Measurements from ENCODE around the gene DHX57. TPM values are rescaled to one million over a fixed set of nuclear protein-coding genes. Genes with fewer than 3 reads are reported as not detected.

Gene DHX57
- total and polyA plus RNA-seq, 2 experiments from 2014 or later: 13.3 to 32.9 TPM

DNA sequence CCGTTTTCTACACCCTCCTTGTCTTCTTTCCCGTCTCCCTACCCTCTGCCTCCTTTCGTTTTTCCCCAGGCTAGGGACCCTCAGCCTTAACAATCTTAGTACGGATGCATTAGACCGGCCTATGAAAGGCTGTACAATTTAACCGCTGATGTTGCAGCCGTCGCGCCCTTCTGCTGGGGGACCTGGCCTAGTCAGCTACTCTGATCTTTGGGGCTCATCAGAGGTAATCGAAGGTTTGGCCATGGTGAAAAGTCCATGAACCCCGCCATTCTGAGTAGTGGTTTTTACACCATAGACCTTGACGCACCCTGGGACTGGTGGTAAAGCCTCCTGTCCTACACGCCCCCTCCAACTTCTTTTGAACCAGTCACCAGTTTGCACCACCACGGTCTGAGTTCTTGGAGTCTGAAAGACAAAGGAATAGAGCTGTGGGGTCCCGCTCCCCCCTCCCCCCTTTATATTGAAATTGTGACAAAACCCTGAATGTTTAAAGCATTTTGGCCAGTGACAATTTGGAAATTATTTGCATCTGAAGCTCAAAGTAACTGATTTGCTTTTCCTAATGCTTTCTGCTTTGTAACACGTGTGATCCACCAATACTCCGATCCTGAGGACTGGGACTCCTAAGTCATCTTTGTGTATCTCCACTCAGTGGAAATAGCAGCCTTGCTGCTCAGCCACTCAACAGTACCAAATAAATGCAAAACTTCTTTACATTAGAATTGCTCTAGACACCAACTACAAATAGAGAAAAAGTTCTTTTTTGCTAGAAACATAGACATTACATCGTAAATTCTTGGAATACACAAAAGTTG is 123.9 kb downstream of the DHX57 start:
- peaks cover 45% of the 10 kb centered on the region for H3K36me3 Mint-ChIP-seq (ENCODE audit: low read depth)
- Histone ChIP-seq H3K4me3 (peak overlapping the region; percentile 99), H3K9me2 (ENCODE audit: insufficient read depth) (no peaks in the 10 kb centered on the region), H3K27ac (ENCODE audit: low read depth) (peak overlapping the region; percentile 98), H3K36me3 (ENCODE audit: insufficient read depth) (peaks cover 33% of the 10 kb centered on the region), H3K4me2 (peak overlapping the region; percentile 89), H2AFZ (peak overlapping the region; percentile 85), H3K27me3 (ENCODE audit: insufficient read depth) (no peaks in the 10 kb centered on the region), H3K79me2 (replicated peaks; ENCODE audit: insufficient read depth) (peaks cover 43% of the 10 kb centered on the region), H3K4me1 (ENCODE audit: insufficient read depth) (peaks cover 12% of the 10 kb centered on the region), H4K20me1 (replicated peaks; ENCODE audit: insufficient read depth) (peaks cover 33% of the 10 kb centered on the region), H3F3A (replicated peaks; ENCODE audit: low read depth) (peaks cover 36% of the 10 kb centered on the region)
- TF ChIP-seq ZNF331 (CRISPR knock-in tag; IDR thresholded peaks at IDR 0.05; ENCODE audit: low read depth) (no peak), POLR2AphosphoS5 (IDR thresholded peaks at IDR 0.05; ENCODE audit: low read depth) (no peak), EZH2 (IDR thresholded peaks at IDR 0.05; ENCODE audit: low read depth, unreplicated experiment) (no peak), EZH2phosphoT487 (IDR thresholded peaks at IDR 0.05; ENCODE audit: unreplicated experiment) (no peak), ZNF114 (CRISPR knock-in tag; IDR thresholded peaks at IDR 0.05) (no peak), NANOG (IDR thresholded peaks at IDR 0.05; ENCODE audit: borderline replicate concordance) (no peak), STAT1 (IDR thresholded peaks at IDR 0.05; ENCODE audit: unreplicated experiment) (no peak), CREB1 (CRISPR knock-in tag; IDR thresholded peaks at IDR 0.05; ENCODE audit: low read depth) (no peak), REST (IDR thresholded peaks at IDR 0.05; ENCODE audit: unreplicated experiment) (no peak), JUNB (IDR thresholded peaks at IDR 0.05; ENCODE audit: unreplicated experiment) (no peak)
- TF ChIP-seq, protein P1, sequence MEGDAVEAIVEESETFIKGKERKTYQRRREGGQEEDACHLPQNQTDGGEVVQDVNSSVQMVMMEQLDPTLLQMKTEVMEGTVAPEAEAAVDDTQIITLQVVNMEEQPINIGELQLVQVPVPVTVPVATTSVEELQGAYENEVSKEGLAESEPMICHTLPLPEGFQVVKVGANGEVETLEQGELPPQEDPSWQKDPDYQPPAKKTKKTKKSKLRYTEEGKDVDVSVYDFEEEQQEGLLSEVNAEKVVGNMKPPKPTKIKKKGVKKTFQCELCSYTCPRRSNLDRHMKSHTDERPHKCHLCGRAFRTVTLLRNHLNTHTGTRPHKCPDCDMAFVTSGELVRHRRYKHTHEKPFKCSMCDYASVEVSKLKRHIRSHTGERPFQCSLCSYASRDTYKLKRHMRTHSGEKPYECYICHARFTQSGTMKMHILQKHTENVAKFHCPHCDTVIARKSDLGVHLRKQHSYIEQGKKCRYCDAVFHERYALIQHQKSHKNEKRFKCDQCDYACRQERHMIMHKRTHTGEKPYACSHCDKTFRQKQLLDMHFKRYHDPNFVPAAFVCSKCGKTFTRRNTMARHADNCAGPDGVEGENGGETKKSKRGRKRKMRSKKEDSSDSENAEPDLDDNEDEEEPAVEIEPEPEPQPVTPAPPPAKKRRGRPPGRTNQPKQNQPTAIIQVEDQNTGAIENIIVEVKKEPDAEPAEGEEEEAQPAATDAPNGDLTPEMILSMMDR (conservative IDR thresholded peaks at IDR 0.05; ENCODE audit: low read depth in 2 of 2): no peak
- TF ChIP-seq, protein P2, sequence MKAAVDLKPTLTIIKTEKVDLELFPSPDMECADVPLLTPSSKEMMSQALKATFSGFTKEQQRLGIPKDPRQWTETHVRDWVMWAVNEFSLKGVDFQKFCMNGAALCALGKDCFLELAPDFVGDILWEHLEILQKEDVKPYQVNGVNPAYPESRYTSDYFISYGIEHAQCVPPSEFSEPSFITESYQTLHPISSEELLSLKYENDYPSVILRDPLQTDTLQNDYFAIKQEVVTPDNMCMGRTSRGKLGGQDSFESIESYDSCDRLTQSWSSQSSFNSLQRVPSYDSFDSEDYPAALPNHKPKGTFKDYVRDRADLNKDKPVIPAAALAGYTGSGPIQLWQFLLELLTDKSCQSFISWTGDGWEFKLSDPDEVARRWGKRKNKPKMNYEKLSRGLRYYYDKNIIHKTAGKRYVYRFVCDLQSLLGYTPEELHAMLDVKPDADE (IDR thresholded peaks at IDR 0.05): no peak
- TF ChIP-seq, protein P3, sequence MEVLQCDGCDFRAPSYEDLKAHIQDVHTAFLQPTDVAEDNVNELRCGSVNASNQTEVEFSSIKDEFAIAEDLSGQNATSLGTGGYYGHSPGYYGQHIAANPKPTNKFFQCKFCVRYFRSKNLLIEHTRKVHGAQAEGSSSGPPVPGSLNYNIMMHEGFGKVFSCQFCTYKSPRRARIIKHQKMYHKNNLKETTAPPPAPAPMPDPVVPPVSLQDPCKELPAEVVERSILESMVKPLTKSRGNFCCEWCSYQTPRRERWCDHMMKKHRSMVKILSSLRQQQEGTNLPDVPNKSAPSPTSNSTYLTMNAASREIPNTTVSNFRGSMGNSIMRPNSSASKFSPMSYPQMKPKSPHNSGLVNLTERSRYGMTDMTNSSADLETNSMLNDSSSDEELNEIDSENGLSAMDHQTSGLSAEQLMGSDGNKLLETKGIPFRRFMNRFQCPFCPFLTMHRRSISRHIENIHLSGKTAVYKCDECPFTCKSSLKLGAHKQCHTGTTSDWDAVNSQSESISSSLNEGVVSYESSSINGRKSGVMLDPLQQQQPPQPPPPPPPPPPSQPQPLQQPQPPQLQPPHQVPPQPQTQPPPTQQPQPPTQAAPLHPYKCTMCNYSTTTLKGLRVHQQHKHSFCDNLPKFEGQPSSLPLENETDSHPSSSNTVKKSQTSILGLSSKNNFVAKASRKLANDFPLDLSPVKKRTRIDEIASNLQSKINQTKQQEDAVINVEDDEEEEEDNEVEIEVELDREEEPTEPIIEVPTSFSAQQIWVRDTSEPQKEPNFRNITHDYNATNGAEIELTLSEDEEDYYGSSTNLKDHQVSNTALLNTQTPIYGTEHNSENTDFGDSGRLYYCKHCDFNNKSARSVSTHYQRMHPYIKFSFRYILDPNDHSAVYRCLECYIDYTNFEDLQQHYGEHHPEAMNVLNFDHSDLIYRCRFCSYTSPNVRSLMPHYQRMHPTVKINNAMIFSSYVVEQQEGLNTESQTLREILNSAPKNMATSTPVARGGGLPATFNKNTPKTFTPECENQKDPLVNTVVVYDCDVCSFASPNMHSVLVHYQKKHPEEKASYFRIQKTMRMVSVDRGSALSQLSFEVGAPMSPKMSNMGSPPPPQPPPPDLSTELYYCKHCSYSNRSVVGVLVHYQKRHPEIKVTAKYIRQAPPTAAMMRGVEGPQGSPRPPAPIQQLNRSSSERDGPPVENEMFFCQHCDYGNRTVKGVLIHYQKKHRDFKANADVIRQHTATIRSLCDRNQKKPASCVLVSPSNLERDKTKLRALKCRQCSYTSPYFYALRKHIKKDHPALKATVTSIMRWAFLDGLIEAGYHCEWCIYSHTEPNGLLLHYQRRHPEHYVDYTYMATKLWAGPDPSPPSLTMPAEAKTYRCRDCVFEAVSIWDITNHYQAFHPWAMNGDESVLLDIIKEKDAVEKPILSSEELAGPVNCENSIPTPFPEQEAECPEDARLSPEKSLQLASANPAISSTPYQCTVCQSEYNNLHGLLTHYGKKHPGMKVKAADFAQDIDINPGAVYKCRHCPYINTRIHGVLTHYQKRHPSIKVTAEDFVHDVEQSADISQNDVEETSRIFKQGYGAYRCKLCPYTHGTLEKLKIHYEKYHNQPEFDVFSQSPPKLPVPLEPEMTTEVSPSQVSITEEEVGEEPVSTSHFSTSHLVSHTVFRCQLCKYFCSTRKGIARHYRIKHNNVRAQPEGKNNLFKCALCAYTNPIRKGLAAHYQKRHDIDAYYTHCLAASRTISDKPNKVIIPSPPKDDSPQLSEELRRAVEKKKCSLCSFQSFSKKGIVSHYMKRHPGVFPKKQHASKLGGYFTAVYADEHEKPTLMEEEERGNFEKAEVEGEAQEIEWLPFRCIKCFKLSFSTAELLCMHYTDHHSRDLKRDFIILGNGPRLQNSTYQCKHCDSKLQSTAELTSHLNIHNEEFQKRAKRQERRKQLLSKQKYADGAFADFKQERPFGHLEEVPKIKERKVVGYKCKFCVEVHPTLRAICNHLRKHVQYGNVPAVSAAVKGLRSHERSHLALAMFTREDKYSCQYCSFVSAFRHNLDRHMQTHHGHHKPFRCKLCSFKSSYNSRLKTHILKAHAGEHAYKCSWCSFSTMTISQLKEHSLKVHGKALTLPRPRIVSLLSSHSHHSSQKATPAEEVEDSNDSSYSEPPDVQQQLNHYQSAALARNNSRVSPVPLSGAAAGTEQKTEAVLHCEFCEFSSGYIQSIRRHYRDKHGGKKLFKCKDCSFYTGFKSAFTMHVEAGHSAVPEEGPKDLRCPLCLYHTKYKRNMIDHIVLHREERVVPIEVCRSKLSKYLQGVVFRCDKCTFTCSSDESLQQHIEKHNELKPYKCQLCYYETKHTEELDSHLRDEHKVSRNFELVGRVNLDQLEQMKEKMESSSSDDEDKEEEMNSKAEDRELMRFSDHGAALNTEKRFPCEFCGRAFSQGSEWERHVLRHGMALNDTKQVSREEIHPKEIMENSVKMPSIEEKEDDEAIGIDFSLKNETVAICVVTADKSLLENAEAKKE (CRISPR knock-in tag; IDR thresholded peaks at IDR 0.05): no peak
- peaks cover 8% of the 10 kb centered on the region; the same call in 2 of the 3 replicates for H3K9me3 Mint-ChIP-seq
- peak overlapping the region; percentile 100 for H3K27ac Mint-ChIP-seq
- ATAC-seq (peak; percentile 20), DNase-seq (ENCODE audit: low spot score) (peak; percentile 63)
- peaks cover 33% of the 10 kb centered on the region for H3K4me1 Mint-ChIP-seq
- H3K4me3 Mint-ChIP-seq: peak overlapping the region; percentile 98
- peaks cover 25% of the 10 kb centered on the region for H3K27me3 Mint-ChIP-seq (ENCODE audit: insufficient read depth, low read depth, poor library complexity)

All from GM23338 (cell line).